IMR-90 (cell line): ENCODE data around the gene FNTB. TPM values are rescaled to one million over a fixed set of nuclear protein-coding genes. Genes with fewer than 3 reads are reported as not detected.

ENCODE experiments used
- ATAC-seq: fragments of 200-7000 bp; cut with Tn5 transposase; 2 replicates; pipeline ENCODE4 v1.9.1; 2020; ENCODE audit warnings: low read depth, mild to moderate bottlenecking, moderate library complexity
- BruUV-seq: library from RNA; stranded (reverse); fragments of 400-500 nt; replicated peaks from 2 replicates; lab custom pipeline; 2021; lab: Mats Ljungman, UMichigan
- CTCF ChIA-PET: fragments of 300-600 bp; formaldehyde crosslinking; extraction: SDS; loops from one replicate; lab custom pipeline; 2021; ENCODE audit warnings: antibody characterized with exemption; lab: Yijun Ruan, JAX
- POLR2A ChIA-PET: fragments of 300-600 bp; sonication (Branson Sonifier 250); formaldehyde crosslinking; loops from one replicate; lab custom pipeline; 2022; ENCODE audit warnings: antibody characterized with exemption; ENCODE audit not compliant: unreplicated experiment; lab: Charles Lee
- DNase-seq: peaks from one replicate; pipeline ENCODE4 v3.0.0; 2013
- H2AFZ ChIP-seq: replicated peaks from 2 replicates; pipeline ENCODE3; 2013; ENCODE audit warnings: low read length, mild to moderate bottlenecking; ENCODE audit not compliant: poor library complexity
- H2AK5ac ChIP-seq: 2 replicates; pipeline ENCODE4 v1.6.1; 2013; ENCODE audit warnings: low read depth, low read length, inconsistent platforms
- H2AK9ac ChIP-seq: replicated peaks from 2 replicates; pipeline ENCODE3; 2013; ENCODE audit warnings: mild to moderate bottlenecking, low read depth, low read length, moderate library complexity; ENCODE audit not compliant: poor library complexity
- H2BK120ac ChIP-seq: 2 replicates; pipeline ENCODE4 v1.6.1; 2013; ENCODE audit warnings: low read depth, low read length, inconsistent platforms
- H2BK15ac ChIP-seq: 3 replicates; pipeline ENCODE4 v1.6.1; 2013; ENCODE audit warnings: low read depth, low read length, inconsistent platforms
- H2BK20ac ChIP-seq: 2 replicates; pipeline ENCODE4 v1.6.1; 2013; ENCODE audit warnings: low read depth, mild to moderate bottlenecking, inconsistent platforms, low read length, moderate library complexity
- H2BK5ac ChIP-seq: 2 replicates; pipeline ENCODE4 v1.6.1; 2013; ENCODE audit warnings: mild to moderate bottlenecking, low read depth, low read length, inconsistent platforms; ENCODE audit not compliant: poor library complexity, severe bottlenecking
- H3K14ac ChIP-seq: replicated peaks from 2 replicates; pipeline ENCODE4 v1.6.1; 2013; ENCODE audit warnings: low read depth, low read length, inconsistent platforms
- H3K18ac ChIP-seq: 2 replicates; pipeline ENCODE4 v1.6.1; 2013; ENCODE audit warnings: low read depth, low read length, control low read depth
- H3K23ac ChIP-seq: 2 replicates; pipeline ENCODE4 v1.6.1; 2013; ENCODE audit warnings: low read depth, low read length, inconsistent platforms
- H3K27ac ChIP-seq: 2 replicates; pipeline ENCODE4 v1.5.1; 2013; ENCODE audit warnings: mild to moderate bottlenecking, control low read depth, low read length; ENCODE audit not compliant: insufficient read depth
- H3K27me3 ChIP-seq: 2 replicates; pipeline ENCODE4 v1.6.1; 2013; ENCODE audit warnings: low read length; ENCODE audit not compliant: control insufficient read depth, insufficient read depth
- H3K36me3 ChIP-seq: 2 replicates; pipeline ENCODE4 v1.6.1; 2013; ENCODE audit warnings: low read length, mixed read lengths; ENCODE audit not compliant: control insufficient read depth, insufficient read depth
- H3K4ac ChIP-seq: 2 replicates; pipeline ENCODE4 v1.6.1; 2013; ENCODE audit warnings: low read depth, low read length, inconsistent platforms
- H3K4me1 ChIP-seq: 2 replicates; pipeline ENCODE4 v1.6.1; 2013; ENCODE audit warnings: low read length, mixed read lengths; ENCODE audit not compliant: control insufficient read depth, insufficient read depth
- H3K4me2 ChIP-seq: 2 replicates; pipeline ENCODE4 v1.6.1; 2013; ENCODE audit warnings: low read depth, mild to moderate bottlenecking, control low read depth, low read length, moderate library complexity
- H3K4me3 ChIP-seq: 2 replicates; pipeline ENCODE4 v1.5.1; 2013; ENCODE audit warnings: low read depth, mild to moderate bottlenecking, control low read depth, low read length, moderate library complexity; ENCODE audit not compliant: insufficient read depth
- H3K56ac ChIP-seq: 2 replicates; pipeline ENCODE4 v1.6.1; 2013; ENCODE audit warnings: low read length, inconsistent platforms; ENCODE audit not compliant: insufficient read depth; ENCODE audit errors: extremely low read depth
- H3K79me1 ChIP-seq, 2 experiments: 2 replicates each; pipeline ENCODE4 v1.6.1; 2013; ENCODE audit warnings: low read length in 2 of 2, inconsistent platforms in 1 of 2, low read depth in 1 of 2
- H3K9ac ChIP-seq: 2 replicates; pipeline ENCODE4 v1.6.1; 2013; ENCODE audit warnings: low read depth, low read length, control low read depth
- H3K9me1 ChIP-seq: 2 replicates; pipeline ENCODE4 v1.6.1; 2013; ENCODE audit warnings: low read length, inconsistent platforms; ENCODE audit not compliant: insufficient read depth
- H3K9me3 ChIP-seq: 2 replicates; pipeline ENCODE4 v1.6.1; 2013; ENCODE audit warnings: low read length; ENCODE audit not compliant: control insufficient read depth, insufficient read depth
- H4K20me1 ChIP-seq: 2 replicates; pipeline ENCODE4 v1.6.1; 2013; ENCODE audit warnings: low read length, inconsistent platforms; ENCODE audit not compliant: insufficient read depth
- H4K5ac ChIP-seq: 2 replicates; pipeline ENCODE4 v1.6.1; 2013; ENCODE audit warnings: mild to moderate bottlenecking, low read depth, low read length, control low read depth
- H4K8ac ChIP-seq, 2 experiments: 2 replicates each; pipeline ENCODE4 v1.6.1; 2013; ENCODE audit warnings: low read depth in 2 of 2, low read length in 2 of 2, control low read depth in 1 of 2, inconsistent platforms in 1 of 2
- H4K91ac ChIP-seq: 2 replicates; pipeline ENCODE4 v1.6.1; 2013; ENCODE audit warnings: low read depth, low read length, inconsistent platforms; ENCODE audit not compliant: insufficient read depth
- BHLHE40 ChIP-seq: fragments of 150-350 bp; IDR thresholded peaks from 2 replicates; pipeline ENCODE4 v1.6.1; 2016; ENCODE audit warnings: mild to moderate bottlenecking, low read depth, low read length
- CEBPB ChIP-seq: IDR thresholded peaks from 2 replicates; pipeline ENCODE4 v1.6.1; 2012; ENCODE audit warnings: low read depth, low read length, improper control_type of control experiment
- CHD1 ChIP-seq: IDR thresholded peaks from 2 replicates; pipeline ENCODE4 v1.6.1; 2012; ENCODE audit warnings: low read depth, low read length, improper control_type of control experiment
- FOS ChIP-seq: fragments of 150-350 bp; IDR thresholded peaks from 2 replicates; pipeline ENCODE4 v1.6.1; 2016; ENCODE audit warnings: low read depth, low read length
- MAFK ChIP-seq: IDR thresholded peaks from 2 replicates; pipeline ENCODE4 v1.6.1; 2012; ENCODE audit warnings: low read depth, low read length, improper control_type of control experiment
- MAZ ChIP-seq: IDR thresholded peaks from 2 replicates; pipeline ENCODE4 v1.6.1; 2012; ENCODE audit warnings: low read depth, mild to moderate bottlenecking, low read length, improper control_type of control experiment, moderate library complexity, borderline replicate concordance
- MXI1 ChIP-seq: IDR thresholded peaks from 2 replicates; pipeline ENCODE4 v1.6.1; 2012; ENCODE audit warnings: low read depth, mild to moderate bottlenecking, low read length, moderate library complexity, borderline replicate concordance
- NFE2L2 ChIP-seq: fragments of 150-350 bp; IDR thresholded peaks from 2 replicates; pipeline ENCODE4 v1.6.1; 2016; ENCODE audit warnings: low read depth, mild to moderate bottlenecking, low read length
- POLR2A ChIP-seq: IDR thresholded peaks from 2 replicates; pipeline ENCODE4 v1.6.1; 2012; ENCODE audit warnings: mild to moderate bottlenecking, low read depth, low read length
- RAD21 ChIP-seq: IDR thresholded peaks from 2 replicates; pipeline ENCODE4 v1.6.1; 2012; ENCODE audit warnings: low read length, improper control_type of control experiment
- RCOR1 ChIP-seq: IDR thresholded peaks from 2 replicates; pipeline ENCODE4 v1.6.1; 2012; ENCODE audit warnings: mild to moderate bottlenecking, low read length, improper control_type of control experiment; ENCODE audit not compliant: insufficient replicate concordance
- RFX5 ChIP-seq: IDR thresholded peaks from 2 replicates; pipeline ENCODE4 v1.8.0; 2012; ENCODE audit warnings: low read depth, mild to moderate bottlenecking, low read length, moderate library complexity
- SMC3 ChIP-seq: fragments of 150-350 bp; IDR thresholded peaks from 2 replicates; pipeline ENCODE4 v1.6.1; 2016; ENCODE audit warnings: low read depth, mild to moderate bottlenecking, antibody characterized with exemption, low read length, moderate library complexity
- WGBS, 2 experiments: methylation state at CpG; one replicate each; pipeline versions ENCODE4 v1.1.5 to v1.1.7; 2013; ENCODE audit warnings: missing lambda C conversion rate in 2 of 2; ENCODE audit not compliant: insufficient read length in 1 of 2; ENCODE audit errors: extremely low coverage in 2 of 2; 5-methylcytosine and 5-hydroxymethylcytosine counted together
- dilution Hi-C: fragments of 300-500 bp; cut with HindIII; formaldehyde crosslinking; loops from one replicate; pipeline ENCODE4 v1.14.3; 2018; ENCODE audit warnings: low sequenced_read_pairs; ENCODE audit not compliant: unreplicated experiment
- in situ Hi-C: fragments of 300-500 bp; cut with MboI; formaldehyde crosslinking; loops from 3 replicates; pipeline ENCODE4 v1.14.3; 2019; ENCODE audit warnings: low sequenced_read_pairs, inconsistent platforms, mixed read lengths
- intact Hi-C: fragments of 100-400 bp; cut with micrococcal nuclease; formaldehyde crosslinking; loops from 2 replicates; pipeline ENCODE4 v1.10.0; 2022
- polyA plus RNA-seq, 3 experiments: library from polyadenylated mRNA; depleted of rRNA; stranded (reverse); fragments of >200 nt; gene quantifications; 2 replicates each; pipeline ENCODE4 v1.2.3, GENCODE V29; 2012; ENCODE audit warnings: low replicate concordance in 1 of 3
- total RNA-seq: library from RNA; depleted of rRNA; stranded (reverse); fragments of >200 nt; gene quantifications from 2 replicates; pipeline ENCODE4 v1.2.3, GENCODE V29; 2012
- TF ChIP-seq, protein P1 (sequence below): fragments of 150-350 bp; IDR thresholded peaks from 2 replicates; pipeline ENCODE4 v1.6.1; 2016; ENCODE audit warnings: low read depth, mild to moderate bottlenecking, low read length, moderate library complexity, borderline replicate concordance
- TF ChIP-seq, protein P2 (sequence below): conservative IDR thresholded peaks from 2 replicates; pipeline ENCODE4 v1.5.1; 2012; ENCODE audit warnings: mild to moderate bottlenecking, low read depth, low read length, improper control_type of control experiment
- TF ChIP-seq, protein P3 (sequence below): fragments of 150-350 bp; IDR thresholded peaks from 2 replicates; pipeline ENCODE4 v1.6.1; 2017; ENCODE audit warnings: mild to moderate bottlenecking, antibody characterized with exemption, low read length, low read depth

Gene FNTB
- total and polyA plus RNA-seq, 2 of the 4 experiments (the other 2 are of a cell fraction): 9.9 to 18.5 TPM

DNA sequence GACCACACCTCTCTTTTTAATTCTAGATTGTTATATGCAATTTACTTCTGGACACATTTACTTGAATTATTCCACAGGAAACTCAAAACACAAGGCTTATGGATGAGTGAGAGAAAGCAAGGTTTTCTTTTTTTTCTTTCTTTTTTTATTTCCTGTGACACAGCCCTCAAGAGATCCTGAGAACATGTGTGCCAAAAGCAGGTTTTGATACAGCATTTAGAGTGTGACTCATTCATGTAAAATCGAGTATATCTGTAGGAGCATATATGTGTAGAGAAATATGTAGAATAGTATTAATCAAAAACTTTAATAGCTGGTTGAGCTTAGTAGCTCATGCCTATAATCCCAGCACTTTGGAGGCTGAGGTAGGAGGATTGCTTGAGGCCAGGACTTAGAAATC, 120.0 kb downstream of the FNTB start:
- peaks cover 0 to 4% of the 10 kb centered on the region in 2 experiments; a peak in 1 of 4 replicates for H3K79me1 ChIP-seq
- H4K8ac ChIP-seq: no peak overlapping the region
- peaks cover 12% of the 10 kb centered on the region for H3K27me3 ChIP-seq
- no peak overlapping the region for H2BK120ac ChIP-seq
- H3K4me3 ChIP-seq: no peak overlapping the region
- no peak overlapping the region for H3K23ac ChIP-seq
- ChIA-PET CTCF (interaction anchor here (0.6 kb wide), 1 partner anchor 1162 kb away, joined by 3 read pairs; no protein-coding TSS in a partner anchor), POLR2A (interaction anchor here (0.7 kb wide), 1 partner anchor 180 kb away, joined by 30 read pairs; no protein-coding TSS in a partner anchor)
- WGBS, 2 experiments: no CpG with 5 or more reads among the region's 1 CpG
- H3K4me1 ChIP-seq: no peaks in the 10 kb centered on the region
- no peaks in the 10 kb centered on the region for H3K9me3 ChIP-seq
- H3K56ac ChIP-seq: no peak overlapping the region
- H3K9ac ChIP-seq: no peak overlapping the region
- no peak overlapping the region for H3K18ac ChIP-seq
- H3K36me3 ChIP-seq: no peaks in the 10 kb centered on the region
- H3K14ac ChIP-seq: no peak overlapping the region
- H3K4me2 ChIP-seq: no peak overlapping the region
- H3K9me1 ChIP-seq: peaks cover 4% of the 10 kb centered on the region; the same call in 1 of the 2 replicates
- no peak for TF ChIP-seq SMC3
- TF ChIP-seq, protein P1, sequence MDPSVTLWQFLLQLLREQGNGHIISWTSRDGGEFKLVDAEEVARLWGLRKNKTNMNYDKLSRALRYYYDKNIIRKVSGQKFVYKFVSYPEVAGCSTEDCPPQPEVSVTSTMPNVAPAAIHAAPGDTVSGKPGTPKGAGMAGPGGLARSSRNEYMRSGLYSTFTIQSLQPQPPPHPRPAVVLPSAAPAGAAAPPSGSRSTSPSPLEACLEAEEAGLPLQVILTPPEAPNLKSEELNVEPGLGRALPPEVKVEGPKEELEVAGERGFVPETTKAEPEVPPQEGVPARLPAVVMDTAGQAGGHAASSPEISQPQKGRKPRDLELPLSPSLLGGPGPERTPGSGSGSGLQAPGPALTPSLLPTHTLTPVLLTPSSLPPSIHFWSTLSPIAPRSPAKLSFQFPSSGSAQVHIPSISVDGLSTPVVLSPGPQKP: no peak
- no peak for TF ChIP-seq CEBPB
- no peak for TF ChIP-seq RAD21
- TF ChIP-seq, protein P2, sequence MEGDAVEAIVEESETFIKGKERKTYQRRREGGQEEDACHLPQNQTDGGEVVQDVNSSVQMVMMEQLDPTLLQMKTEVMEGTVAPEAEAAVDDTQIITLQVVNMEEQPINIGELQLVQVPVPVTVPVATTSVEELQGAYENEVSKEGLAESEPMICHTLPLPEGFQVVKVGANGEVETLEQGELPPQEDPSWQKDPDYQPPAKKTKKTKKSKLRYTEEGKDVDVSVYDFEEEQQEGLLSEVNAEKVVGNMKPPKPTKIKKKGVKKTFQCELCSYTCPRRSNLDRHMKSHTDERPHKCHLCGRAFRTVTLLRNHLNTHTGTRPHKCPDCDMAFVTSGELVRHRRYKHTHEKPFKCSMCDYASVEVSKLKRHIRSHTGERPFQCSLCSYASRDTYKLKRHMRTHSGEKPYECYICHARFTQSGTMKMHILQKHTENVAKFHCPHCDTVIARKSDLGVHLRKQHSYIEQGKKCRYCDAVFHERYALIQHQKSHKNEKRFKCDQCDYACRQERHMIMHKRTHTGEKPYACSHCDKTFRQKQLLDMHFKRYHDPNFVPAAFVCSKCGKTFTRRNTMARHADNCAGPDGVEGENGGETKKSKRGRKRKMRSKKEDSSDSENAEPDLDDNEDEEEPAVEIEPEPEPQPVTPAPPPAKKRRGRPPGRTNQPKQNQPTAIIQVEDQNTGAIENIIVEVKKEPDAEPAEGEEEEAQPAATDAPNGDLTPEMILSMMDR: no peak
- TF ChIP-seq RFX5: no peak
- no peak for TF ChIP-seq RCOR1
- TF ChIP-seq POLR2A: no peak
- TF ChIP-seq BHLHE40: no peak
- TF ChIP-seq, protein P3, sequence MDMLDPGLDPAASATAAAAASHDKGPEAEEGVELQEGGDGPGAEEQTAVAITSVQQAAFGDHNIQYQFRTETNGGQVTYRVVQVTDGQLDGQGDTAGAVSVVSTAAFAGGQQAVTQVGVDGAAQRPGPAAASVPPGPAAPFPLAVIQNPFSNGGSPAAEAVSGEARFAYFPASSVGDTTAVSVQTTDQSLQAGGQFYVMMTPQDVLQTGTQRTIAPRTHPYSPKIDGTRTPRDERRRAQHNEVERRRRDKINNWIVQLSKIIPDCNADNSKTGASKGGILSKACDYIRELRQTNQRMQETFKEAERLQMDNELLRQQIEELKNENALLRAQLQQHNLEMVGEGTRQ: no peak
- no peak for TF ChIP-seq MAFK
- no peak for TF ChIP-seq CHD1
- TF ChIP-seq FOS: no peak
- no peak for TF ChIP-seq NFE2L2
- TF ChIP-seq MAZ: no peak
- no peak for TF ChIP-seq MXI1
- intact Hi-C loops: no loop called here
- no peak overlapping the region for H2AK9ac ChIP-seq
- no peak overlapping the region for H2BK15ac ChIP-seq
- no peak overlapping the region for H3K4ac ChIP-seq
- DNase-seq: no peak
- no TSS peak for BruUV-seq
- H2AK5ac ChIP-seq: no peak overlapping the region
- H2BK20ac ChIP-seq: no peak overlapping the region
- no peak overlapping the region for H2AFZ ChIP-seq
- in situ Hi-C loops: no loop called here
- ATAC-seq: no peak
- H4K5ac ChIP-seq: no peak overlapping the region
- H4K20me1 ChIP-seq: no peaks in the 10 kb centered on the region
- dilution Hi-C loops: no loop called here
- no peak overlapping the region for H3K27ac ChIP-seq
- H4K91ac ChIP-seq: no peak overlapping the region
- H2BK5ac ChIP-seq: no peak overlapping the region
